HepG2 (cell line): Measurements from ENCODE around the gene CLUH. TPM values are rescaled to one million over a fixed set of nuclear protein-coding genes. Genes with fewer than 3 reads are reported as not detected.
A peak's percentile ranks its signal among the peaks of the same experiment; 100 is the strongest.

Experiments
- FOXJ3 ChIP-seq: sonication (generic); formaldehyde crosslinking; IDR thresholded peaks from 2 replicates; pipeline ENCODE4 v1.4.0; 2020; ENCODE audit warnings: missing genetic modification reagents, mild to moderate bottlenecking, borderline replicate concordance
- HNRNPH1 ChIP-seq: fragments of 200-400 bp; formaldehyde crosslinking; optimal IDR thresholded peaks from 2 replicates; pipeline ENCODE3; 2017; ENCODE audit warnings: mild to moderate bottlenecking, low read depth, low read length
- LCORL ChIP-seq, 2 experiments: fragments of 450-650 bp in 1 of 2; sonication (generic) in 1 of 2; formaldehyde crosslinking in 1 of 2; IDR thresholded peaks; 2 replicates each; pipeline versions ENCODE4 v1.5.0 to v1.6.1; 2017 to 2020; ENCODE audit warnings: antibody characterized with exemption in 1 of 2, missing genetic modification reagents in 1 of 2
- SNAPC2 ChIP-seq: sonication (generic); formaldehyde crosslinking; IDR thresholded peaks from 2 replicates; pipeline ENCODE4 v1.8.1; 2022; ENCODE audit warnings: mild to moderate bottlenecking, missing genetic modification reagents
- ZBTB8A ChIP-seq: sonication (generic); formaldehyde crosslinking; IDR thresholded peaks from 2 replicates; pipeline ENCODE4 v1.4.0; 2020; ENCODE audit warnings: mild to moderate bottlenecking, low read depth, missing genetic modification reagents, borderline replicate concordance
- ZIK1 ChIP-seq: sonication (generic); formaldehyde crosslinking; IDR thresholded peaks from 2 replicates; pipeline ENCODE4 v1.5.0; 2020; ENCODE audit warnings: mild to moderate bottlenecking, low read depth, missing genetic modification reagents, borderline replicate concordance
- ZNF205 ChIP-seq: IDR thresholded peaks from 2 replicates; pipeline ENCODE4 v1.6.1; 2018; ENCODE audit warnings: missing biosample characterization, missing genetic modification reagents
- ZNF431 ChIP-seq: sonication (generic); formaldehyde crosslinking; IDR thresholded peaks from 2 replicates; pipeline ENCODE4 v1.9.0; 2022; ENCODE audit warnings: missing genetic modification reagents, low read depth, mild to moderate bottlenecking, borderline replicate concordance
- ZNF556 ChIP-seq: sonication (generic); formaldehyde crosslinking; IDR thresholded peaks from 2 replicates; pipeline ENCODE4 v1.4.0; 2020; ENCODE audit warnings: mild to moderate bottlenecking, missing genetic modification reagents, borderline replicate concordance
- ZNF589 ChIP-seq: sonication (generic); formaldehyde crosslinking; conservative IDR thresholded peaks from 2 replicates; pipeline ENCODE4 v1.8.0; 2022; ENCODE audit warnings: mild to moderate bottlenecking, moderate library complexity, missing genetic modification reagents
- polyA plus RNA-seq, 8 experiments: library from polyadenylated mRNA; depleted of rRNA in 3 of 8; stranded (reverse) in 7 of 8; unstranded in 1 of 8; fragments of >200 nt; fragmentation: Illumina TruSeq in 4 of 8; extraction: Trizol in 4 of 8; gene quantifications; 2 replicates each; pipeline versions ENCODE4 v1.2.1 to v1.2.3, GENCODE V29; 2011 to 2016; ENCODE audit warnings: low read depth in 4 of 8, missing spikeins in 1 of 8, mixed read lengths in 1 of 8; ENCODE audit not compliant: insufficient read depth in 1 of 8
- total RNA-seq, 5 experiments: library from RNA; depleted of rRNA; stranded (reverse); fragments of >200 nt; fragmentation: Illumina TruSeq; extraction: Trizol; gene quantifications; 2 replicates each; pipeline ENCODE4 v1.2.3, GENCODE V29; 2016; ENCODE audit warnings: low read depth in 1 of 5
- TF ChIP-seq, protein P1 (sequence below): IDR thresholded peaks from 2 replicates; pipeline ENCODE4 v1.6.1; 2016; ENCODE audit warnings: low read depth
- TF ChIP-seq, protein P2 (sequence below): sonication (generic); formaldehyde crosslinking; IDR thresholded peaks from 2 replicates; pipeline ENCODE4 v1.8.1; 2023; ENCODE audit warnings: mild to moderate bottlenecking, missing genetic modification reagents
- TF ChIP-seq, protein P3 (sequence below): sonication (generic); formaldehyde crosslinking; IDR thresholded peaks from 2 replicates; pipeline ENCODE4 v1.9.0; 2021; ENCODE audit warnings: missing genetic modification reagents, mild to moderate bottlenecking, borderline replicate concordance
- TF ChIP-seq, protein P4 (sequence below): IDR thresholded peaks from 2 replicates; pipeline ENCODE4 v1.6.1; 2012; ENCODE audit warnings: low read length, improper control_type of control experiment
- TF ChIP-seq, protein P5 (sequence below): sonication (generic); formaldehyde crosslinking; IDR thresholded peaks from 2 replicates; pipeline ENCODE4 v1.4.0; 2020; ENCODE audit warnings: missing genetic modification reagents, mild to moderate bottlenecking, borderline replicate concordance
- TF ChIP-seq, protein P6 (sequence below): sonication (generic); formaldehyde crosslinking; conservative IDR thresholded peaks from 2 replicates; pipeline ENCODE4 v1.4.0; 2020; ENCODE audit warnings: missing genetic modification reagents

Gene CLUH
- total and polyA plus RNA-seq, 2 of the 13 experiments (the other 11 are each of a cell fraction or from before 2014, with no cell fraction given): 30.9 to 60.5 TPM

DNA sequence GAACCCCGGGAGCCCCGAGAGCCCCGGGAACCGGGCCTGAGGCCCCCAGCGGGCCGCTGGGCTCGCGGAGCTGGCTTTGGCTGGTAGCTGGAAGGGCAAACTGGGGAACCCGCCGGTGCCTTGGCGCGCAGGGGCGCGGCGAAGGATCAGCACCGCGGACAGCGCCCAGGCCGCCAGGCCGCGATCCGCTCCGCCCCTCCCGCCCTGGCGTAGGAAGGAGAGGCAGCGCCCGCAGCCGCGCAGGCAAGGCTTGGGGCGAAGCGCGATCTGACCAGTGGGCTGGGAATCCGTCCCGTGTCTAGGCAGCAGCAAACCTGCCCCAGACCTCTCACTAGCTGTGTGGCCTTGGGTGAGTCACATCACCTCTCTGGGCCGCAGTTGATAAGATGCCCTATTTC lies 38.2 kb upstream of the CLUH start (continued):
- TF ChIP-seq LCORL (IDR thresholded peaks at IDR 0.05): no peak
- TF ChIP-seq LCORL (CRISPR knock-in tag; IDR thresholded peaks at IDR 0.05): peak; percentile 78
- TF ChIP-seq ZNF589 (CRISPR knock-in tag): peak; percentile 98
- TF ChIP-seq, protein P1, sequence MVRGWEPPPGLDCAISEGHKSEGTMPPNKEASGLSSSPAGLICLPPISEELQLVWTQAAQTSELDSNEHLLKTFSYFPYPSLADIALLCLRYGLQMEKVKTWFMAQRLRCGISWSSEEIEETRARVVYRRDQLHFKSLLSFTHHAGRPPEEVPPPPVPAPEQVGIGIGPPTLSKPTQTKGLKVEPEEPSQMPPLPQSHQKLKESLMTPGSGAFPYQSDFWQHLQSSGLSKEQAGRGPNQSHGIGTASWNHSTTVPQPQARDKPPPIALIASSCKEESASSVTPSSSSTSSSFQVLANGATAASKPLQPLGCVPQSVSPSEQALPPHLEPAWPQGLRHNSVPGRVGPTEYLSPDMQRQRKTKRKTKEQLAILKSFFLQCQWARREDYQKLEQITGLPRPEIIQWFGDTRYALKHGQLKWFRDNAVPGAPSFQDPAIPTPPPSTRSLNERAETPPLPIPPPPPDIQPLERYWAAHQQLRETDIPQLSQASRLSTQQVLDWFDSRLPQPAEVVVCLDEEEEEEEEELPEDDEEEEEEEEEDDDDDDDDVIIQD (CRISPR knock-in tag): 0 out of 2 replicates have a peak, but pooled peaks have one; percentile 53
- TF ChIP-seq, protein P2, sequence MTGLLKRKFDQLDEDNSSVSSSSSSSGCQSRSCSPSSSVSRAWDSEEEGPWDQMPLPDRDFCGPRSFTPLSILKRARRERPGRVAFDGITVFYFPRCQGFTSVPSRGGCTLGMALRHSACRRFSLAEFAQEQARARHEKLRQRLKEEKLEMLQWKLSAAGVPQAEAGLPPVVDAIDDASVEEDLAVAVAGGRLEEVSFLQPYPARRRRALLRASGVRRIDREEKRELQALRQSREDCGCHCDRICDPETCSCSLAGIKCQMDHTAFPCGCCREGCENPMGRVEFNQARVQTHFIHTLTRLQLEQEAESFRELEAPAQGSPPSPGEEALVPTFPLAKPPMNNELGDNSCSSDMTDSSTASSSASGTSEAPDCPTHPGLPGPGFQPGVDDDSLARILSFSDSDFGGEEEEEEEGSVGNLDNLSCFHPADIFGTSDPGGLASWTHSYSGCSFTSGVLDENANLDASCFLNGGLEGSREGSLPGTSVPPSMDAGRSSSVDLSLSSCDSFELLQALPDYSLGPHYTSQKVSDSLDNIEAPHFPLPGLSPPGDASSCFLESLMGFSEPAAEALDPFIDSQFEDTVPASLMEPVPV (CRISPR knock-in tag): peak; percentile 96
- peak; percentile 96 for TF ChIP-seq ZNF431 (CRISPR knock-in tag)
- no peak for TF ChIP-seq ZNF556
- TF ChIP-seq, protein P3, sequence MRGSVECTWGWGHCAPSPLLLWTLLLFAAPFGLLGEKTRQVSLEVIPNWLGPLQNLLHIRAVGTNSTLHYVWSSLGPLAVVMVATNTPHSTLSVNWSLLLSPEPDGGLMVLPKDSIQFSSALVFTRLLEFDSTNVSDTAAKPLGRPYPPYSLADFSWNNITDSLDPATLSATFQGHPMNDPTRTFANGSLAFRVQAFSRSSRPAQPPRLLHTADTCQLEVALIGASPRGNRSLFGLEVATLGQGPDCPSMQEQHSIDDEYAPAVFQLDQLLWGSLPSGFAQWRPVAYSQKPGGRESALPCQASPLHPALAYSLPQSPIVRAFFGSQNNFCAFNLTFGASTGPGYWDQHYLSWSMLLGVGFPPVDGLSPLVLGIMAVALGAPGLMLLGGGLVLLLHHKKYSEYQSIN (CRISPR knock-in tag): peak; percentile 94; the same call in 1 of the 2 replicates
- TF ChIP-seq FOXJ3 (CRISPR knock-in tag): no peak; the same call in 1 of the 2 replicates
- TF ChIP-seq HNRNPH1: no peak
- TF ChIP-seq SNAPC2: 0 out of 2 replicates have a peak, but pooled peaks have one; percentile 78
- TF ChIP-seq, protein P4, sequence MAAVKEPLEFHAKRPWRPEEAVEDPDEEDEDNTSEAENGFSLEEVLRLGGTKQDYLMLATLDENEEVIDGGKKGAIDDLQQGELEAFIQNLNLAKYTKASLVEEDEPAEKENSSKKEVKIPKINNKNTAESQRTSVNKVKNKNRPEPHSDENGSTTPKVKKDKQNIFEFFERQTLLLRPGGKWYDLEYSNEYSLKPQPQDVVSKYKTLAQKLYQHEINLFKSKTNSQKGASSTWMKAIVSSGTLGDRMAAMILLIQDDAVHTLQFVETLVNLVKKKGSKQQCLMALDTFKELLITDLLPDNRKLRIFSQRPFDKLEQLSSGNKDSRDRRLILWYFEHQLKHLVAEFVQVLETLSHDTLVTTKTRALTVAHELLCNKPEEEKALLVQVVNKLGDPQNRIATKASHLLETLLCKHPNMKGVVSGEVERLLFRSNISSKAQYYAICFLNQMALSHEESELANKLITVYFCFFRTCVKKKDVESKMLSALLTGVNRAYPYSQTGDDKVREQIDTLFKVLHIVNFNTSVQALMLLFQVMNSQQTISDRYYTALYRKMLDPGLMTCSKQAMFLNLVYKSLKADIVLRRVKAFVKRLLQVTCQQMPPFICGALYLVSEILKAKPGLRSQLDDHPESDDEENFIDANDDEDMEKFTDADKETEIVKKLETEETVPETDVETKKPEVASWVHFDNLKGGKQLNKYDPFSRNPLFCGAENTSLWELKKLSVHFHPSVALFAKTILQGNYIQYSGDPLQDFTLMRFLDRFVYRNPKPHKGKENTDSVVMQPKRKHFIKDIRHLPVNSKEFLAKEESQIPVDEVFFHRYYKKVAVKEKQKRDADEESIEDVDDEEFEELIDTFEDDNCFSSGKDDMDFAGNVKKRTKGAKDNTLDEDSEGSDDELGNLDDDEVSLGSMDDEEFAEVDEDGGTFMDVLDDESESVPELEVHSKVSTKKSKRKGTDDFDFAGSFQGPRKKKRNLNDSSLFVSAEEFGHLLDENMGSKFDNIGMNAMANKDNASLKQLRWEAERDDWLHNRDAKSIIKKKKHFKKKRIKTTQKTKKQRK: no peak
- TF ChIP-seq, protein P5, sequence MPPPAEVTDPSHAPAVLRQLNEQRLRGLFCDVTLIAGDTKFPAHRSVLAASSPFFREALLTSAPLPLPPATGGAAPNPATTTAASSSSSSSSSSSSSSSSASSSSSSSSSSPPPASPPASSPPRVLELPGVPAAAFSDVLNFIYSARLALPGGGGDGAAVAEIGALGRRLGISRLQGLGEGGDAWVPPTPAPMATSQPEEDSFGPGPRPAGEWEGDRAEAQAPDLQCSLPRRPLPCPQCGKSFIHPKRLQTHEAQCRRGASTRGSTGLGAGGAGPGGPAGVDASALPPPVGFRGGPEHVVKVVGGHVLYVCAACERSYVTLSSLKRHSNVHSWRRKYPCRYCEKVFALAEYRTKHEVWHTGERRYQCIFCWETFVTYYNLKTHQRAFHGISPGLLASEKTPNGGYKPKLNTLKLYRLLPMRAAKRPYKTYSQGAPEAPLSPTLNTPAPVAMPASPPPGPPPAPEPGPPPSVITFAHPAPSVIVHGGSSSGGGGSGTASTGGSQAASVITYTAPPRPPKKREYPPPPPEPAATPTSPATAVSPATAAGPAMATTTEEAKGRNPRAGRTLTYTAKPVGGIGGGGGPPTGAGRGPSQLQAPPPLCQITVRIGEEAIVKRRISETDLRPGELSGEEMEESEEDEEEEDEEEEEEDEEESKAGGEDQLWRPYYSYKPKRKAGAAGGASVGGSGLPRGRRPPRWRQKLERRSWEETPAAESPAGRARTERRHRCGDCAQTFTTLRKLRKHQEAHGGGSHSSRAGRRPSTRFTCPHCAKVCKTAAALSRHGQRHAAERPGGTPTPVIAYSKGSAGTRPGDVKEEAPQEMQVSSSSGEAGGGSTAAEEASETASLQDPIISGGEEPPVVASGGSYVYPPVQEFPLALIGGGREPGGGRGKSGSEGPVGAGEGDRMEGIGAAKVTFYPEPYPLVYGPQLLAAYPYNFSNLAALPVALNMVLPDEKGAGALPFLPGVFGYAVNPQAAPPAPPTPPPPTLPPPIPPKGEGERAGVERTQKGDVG (CRISPR knock-in tag): peak; percentile 59; the same call in 1 of the 2 replicates
- TF ChIP-seq ZIK1: peak; percentile 96
- TF ChIP-seq, protein P6, sequence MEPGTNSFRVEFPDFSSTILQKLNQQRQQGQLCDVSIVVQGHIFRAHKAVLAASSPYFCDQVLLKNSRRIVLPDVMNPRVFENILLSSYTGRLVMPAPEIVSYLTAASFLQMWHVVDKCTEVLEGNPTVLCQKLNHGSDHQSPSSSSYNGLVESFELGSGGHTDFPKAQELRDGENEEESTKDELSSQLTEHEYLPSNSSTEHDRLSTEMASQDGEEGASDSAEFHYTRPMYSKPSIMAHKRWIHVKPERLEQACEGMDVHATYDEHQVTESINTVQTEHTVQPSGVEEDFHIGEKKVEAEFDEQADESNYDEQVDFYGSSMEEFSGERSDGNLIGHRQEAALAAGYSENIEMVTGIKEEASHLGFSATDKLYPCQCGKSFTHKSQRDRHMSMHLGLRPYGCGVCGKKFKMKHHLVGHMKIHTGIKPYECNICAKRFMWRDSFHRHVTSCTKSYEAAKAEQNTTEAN (CRISPR knock-in tag): peak; percentile 96
- TF ChIP-seq ZNF205 (CRISPR knock-in tag): peak; percentile 90
- peak; percentile 53; the same call in 1 of the 2 replicates for TF ChIP-seq ZBTB8A
